ENCODE data around the gene ZNF783.

The ZNF783 gene

GRCh38 chr7:149261829-149262617 lies at the start of gene ZNF783:
TSS of gene ZNF783 (plus strand) at chr7:149262196. CDS start at chr7:149262334, 138 bp downstream.
- TF ChIP-seq EZH2phosphoT487 (conservative IDR thresholded peaks at IDR 0.05; ENCODE audit: low read length) (no peak), CTCF (IDR thresholded peaks at IDR 0.05; ENCODE audit: insufficient read depth, low read length, poor library complexity, severe bottlenecking) (peak; percentile 64)
- Histone ChIP-seq H4K20me1 (ENCODE audit: low read depth, low read length) (no peaks in the 10 kb centered on the region), H3K9me3 (ENCODE audit: insufficient read depth, low read length) (no peaks in the 10 kb centered on the region), H3K27me3 (ENCODE audit: low read length) (no peaks in the 10 kb centered on the region), H3F3A (ENCODE audit: insufficient read depth) (0 out of 2 replicates have a peak, but pooled peaks cover 7% of the 10 kb centered on the region), H3K4me2 (ENCODE audit: low read depth, low read length, poor library complexity, severe bottlenecking) (peak within 1 kb of the TSS; percentile 92), H2AFZ (ENCODE audit: low read depth, low read length, severe bottlenecking) (peak within 1 kb of the TSS; percentile 95), H3K9me2 (replicated peaks; ENCODE audit: insufficient read depth, low read length) (no peaks in the 10 kb centered on the region), H3K9ac (ENCODE audit: low read length) (peak within 1 kb of the TSS; percentile 75), H3K36me3 (ENCODE audit: low read length) (no peaks in the 10 kb centered on the region), H3K79me2 (ENCODE audit: insufficient read depth, low read length) (no peaks in the 10 kb centered on the region), H3K27ac (ENCODE audit: low read depth, low read length) (no peak within 1 kb of the TSS; the same call in 1 of the 2 replicates), H3K4me3 (ENCODE audit: insufficient read depth, low read length, poor library complexity, severe bottlenecking) (peak within 1 kb of the TSS; percentile 80)

GRCh38 chr7:149214020-149214720 lies 47.8 kb upstream of the ZNF783 start:
- H2AFZ ChIP-seq (ENCODE audit: low read depth, low read length, severe bottlenecking): no peak overlapping the region
- no peak overlapping the region for H3K4me3 ChIP-seq (ENCODE audit: insufficient read depth, low read length, poor library complexity, severe bottlenecking)
- H3K4me2 ChIP-seq (ENCODE audit: low read depth, low read length, poor library complexity, severe bottlenecking): no peak overlapping the region
- no peaks in the 10 kb centered on the region for H3K36me3 ChIP-seq (ENCODE audit: low read length)
- TF ChIP-seq EZH2phosphoT487 (conservative IDR thresholded peaks at IDR 0.05; ENCODE audit: low read length): no peak
- no peak for TF ChIP-seq CTCF (IDR thresholded peaks at IDR 0.05; ENCODE audit: insufficient read depth, low read length, poor library complexity, severe bottlenecking)
- H4K20me1 ChIP-seq (ENCODE audit: low read depth, low read length): no peaks in the 10 kb centered on the region
- no peaks in the 10 kb centered on the region for H3K9me3 ChIP-seq (ENCODE audit: insufficient read depth, low read length)
- no peaks in the 10 kb centered on the region for H3K79me2 ChIP-seq (ENCODE audit: insufficient read depth, low read length)
- H3K27me3 ChIP-seq (ENCODE audit: low read length): no peaks in the 10 kb centered on the region
- no peaks in the 10 kb centered on the region for H3K9me2 ChIP-seq (replicated peaks; ENCODE audit: insufficient read depth, low read length)
- H3F3A ChIP-seq (ENCODE audit: insufficient read depth): no peaks in the 10 kb centered on the region
- no peak overlapping the region for H3K9ac ChIP-seq (ENCODE audit: low read length)
- H3K27ac ChIP-seq (ENCODE audit: low read depth, low read length): no peak overlapping the region

GRCh38 chr7:149216402-149216801 lies 45.6 kb upstream of the ZNF783 start:
- H3F3A ChIP-seq (ENCODE audit: insufficient read depth): no peaks in the 10 kb centered on the region
- H4K20me1 ChIP-seq (ENCODE audit: low read depth, low read length): no peaks in the 10 kb centered on the region
- H3K9ac ChIP-seq (ENCODE audit: low read length): no peak overlapping the region
- H3K79me2 ChIP-seq (ENCODE audit: insufficient read depth, low read length): no peaks in the 10 kb centered on the region
- no peaks in the 10 kb centered on the region for H3K36me3 ChIP-seq (ENCODE audit: low read length)
- no peak overlapping the region for H3K4me2 ChIP-seq (ENCODE audit: low read depth, low read length, poor library complexity, severe bottlenecking)
- H3K9me2 ChIP-seq (replicated peaks; ENCODE audit: insufficient read depth, low read length): no peaks in the 10 kb centered on the region
- no peak overlapping the region for H2AFZ ChIP-seq (ENCODE audit: low read depth, low read length, severe bottlenecking)
- no peak overlapping the region for H3K27ac ChIP-seq (ENCODE audit: low read depth, low read length)
- TF ChIP-seq EZH2phosphoT487 (conservative IDR thresholded peaks at IDR 0.05; ENCODE audit: low read length) (no peak), CTCF (IDR thresholded peaks at IDR 0.05; ENCODE audit: insufficient read depth, low read length, poor library complexity, severe bottlenecking) (no peak)
- H3K4me3 ChIP-seq (ENCODE audit: insufficient read depth, low read length, poor library complexity, severe bottlenecking): no peak overlapping the region
- H3K9me3 ChIP-seq (ENCODE audit: insufficient read depth, low read length): no peaks in the 10 kb centered on the region
- no peaks in the 10 kb centered on the region for H3K27me3 ChIP-seq (ENCODE audit: low read length)

All from SU-DHL-6 (cell line).